Caco-2 (cell line): ENCODE data around the gene FASTK. TPM values are rescaled to one million over a fixed set of nuclear protein-coding genes. Genes with fewer than 3 reads are reported as not detected.

ENCODE experiments used
- BruUV-seq: library from RNA; stranded (reverse); fragments of 400-500 nt; replicated peaks from 2 replicates; lab custom pipeline; 2021; lab: Mats Ljungman, UMichigan
- CTCF ChIA-PET: fragments of 300-600 bp; sonication (Branson Sonifier 250); formaldehyde crosslinking; loops from one replicate; lab custom pipeline; 2022; ENCODE audit warnings: antibody characterized with exemption; lab: Charles Lee
- POLR2A ChIA-PET: fragments of 300-600 bp; sonication (Branson Sonifier 250); formaldehyde crosslinking; loops from one replicate; lab custom pipeline; 2022; ENCODE audit warnings: antibody characterized with exemption; lab: Charles Lee
- DNase-seq, 2 experiments: peaks; one replicate each; pipeline versions ENCODE4 v3.0.0 to v3.0.0-alpha.2; 2020 to 2022
- H3K27me3 ChIP-seq: replicated peaks from 2 replicates; pipeline ENCODE4 v1.6.0; 2011; ENCODE audit warnings: low read length; ENCODE audit not compliant: control insufficient read depth, insufficient read depth
- H3K36me3 ChIP-seq: 2 replicates; pipeline ENCODE4 v1.5.1; 2011; ENCODE audit warnings: low read length; ENCODE audit not compliant: control insufficient read depth, insufficient read depth
- H3K4me1 ChIP-seq: fragments of 250-450 bp; sonication (Bioruptor Pico); 2 replicates; pipeline ENCODE4 v1.5.1; 2020; ENCODE audit warnings: mild to moderate bottlenecking
- H3K4me3 ChIP-seq: 2 replicates; pipeline ENCODE4 v1.5.1; 2011; ENCODE audit warnings: low read depth, mild to moderate bottlenecking, control low read depth, low read length
- H3K9me3 ChIP-seq: fragments of 250-450 bp; sonication (Bioruptor Pico); 2 replicates; pipeline ENCODE4 v1.5.1; 2020; ENCODE audit warnings: mild to moderate bottlenecking, moderate library complexity
- H3K27ac Mint-ChIP-seq: one replicate; pipeline ENCODE4 v1.8.0; 2022; ENCODE audit warnings: mixed read lengths; ENCODE audit not compliant: unreplicated experiment
- H3K27me3 Mint-ChIP-seq: one replicate; pipeline ENCODE4 v1.8.0; 2022; ENCODE audit warnings: mixed read lengths; ENCODE audit not compliant: insufficient read depth, unreplicated experiment
- H3K36me3 Mint-ChIP-seq: one replicate; pipeline ENCODE4 v1.8.0; 2022; ENCODE audit warnings: mild to moderate bottlenecking, mixed read lengths; ENCODE audit not compliant: insufficient read depth, unreplicated experiment
- H3K4me1 Mint-ChIP-seq: one replicate; pipeline ENCODE4 v1.8.0; 2022; ENCODE audit warnings: low read depth, mixed read lengths; ENCODE audit not compliant: unreplicated experiment
- H3K4me3 Mint-ChIP-seq: one replicate; pipeline ENCODE4 v1.8.0; 2022; ENCODE audit warnings: mild to moderate bottlenecking, moderate library complexity, mixed read lengths; ENCODE audit not compliant: unreplicated experiment
- H3K9me3 Mint-ChIP-seq: one replicate; pipeline ENCODE4 v1.8.0; 2022; ENCODE audit warnings: mixed read lengths; ENCODE audit not compliant: unreplicated experiment
- CTCF ChIP-seq, 2 experiments: fragments of 200-600 bp in 1 of 2; IDR thresholded peaks; 1 replicate in 1 of 2; 2 replicates in 1 of 2; pipeline versions ENCODE4 v1.5.1 to v1.8.0; 2011 to 2022; ENCODE audit warnings: antibody characterized with exemption in 1 of 2, control low read depth in 1 of 2, inconsistent platforms in 1 of 2, low read depth in 1 of 2, low read length in 1 of 2, mild to moderate bottlenecking in 1 of 2, moderate library complexity in 1 of 2; ENCODE audit not compliant: insufficient read depth in 1 of 2, severe bottlenecking in 1 of 2, unreplicated experiment in 1 of 2
- intact Hi-C: fragments of 100-400 bp; cut with micrococcal nuclease; formaldehyde crosslinking; loops from one replicate; pipeline ENCODE4 v1.10.0; 2022; ENCODE audit not compliant: unreplicated experiment
- total RNA-seq: library from RNA; stranded (reverse); gene quantifications from 2 replicates; pipeline ENCODE4 v1.2.3, GENCODE V29; 2022

FASTK gene
- total RNA-seq, 1 experiment from 2014 or later: 114 TPM

GRCh38 chr7:151103973-151104372 lies 23.4 kb upstream of the FASTK start:
- no TSS peak for BruUV-seq
- CTCF ChIA-PET: interaction anchor here (0.6 kb wide), 1 partner anchor 118 kb away, joined by 4 read pairs; no protein-coding TSS in a partner anchor

GRCh38 chr7:151102991-151103390 lies 22.4 kb upstream of the FASTK start:
- H3K9me3 Mint-ChIP-seq: no peaks in the 10 kb centered on the region
- H3K27ac Mint-ChIP-seq: no peak overlapping the region
- no TSS peak for BruUV-seq
- no peak overlapping the region for H3K4me3 ChIP-seq
- H3K27me3 ChIP-seq: no peaks in the 10 kb centered on the region
- CTCF ChIA-PET: no interaction called here
- no peaks in the 10 kb centered on the region for H3K36me3 ChIP-seq
- DNase-seq: no peak
- H3K4me3 Mint-ChIP-seq: no peak overlapping the region
- H3K4me1 Mint-ChIP-seq: no peaks in the 10 kb centered on the region
- H3K9me3 ChIP-seq: no peaks in the 10 kb centered on the region
- H3K27me3 Mint-ChIP-seq: no peaks in the 10 kb centered on the region
- no peaks in the 10 kb centered on the region for H3K4me1 ChIP-seq
- no peak for TF ChIP-seq CTCF (IDR thresholded peaks at IDR 0.05; ENCODE audit: insufficient read depth in 1 of 2, low read depth in 1 of 2, low read length in 1 of 2, severe bottlenecking in 1 of 2, unreplicated experiment in 1 of 2)
- POLR2A ChIA-PET: no interaction called here
- no peaks in the 10 kb centered on the region for H3K36me3 Mint-ChIP-seq
- intact Hi-C loops: no loop called here

More at GRCh38 chr7:151103973-151104372, 23.4 kb upstream of the FASTK start:
- Mint-ChIP-seq H3K27ac (no peak overlapping the region), H3K4me3 (no peak overlapping the region), H3K4me1 (no peaks in the 10 kb centered on the region), H3K27me3 (no peaks in the 10 kb centered on the region), H3K9me3 (no peaks in the 10 kb centered on the region), H3K36me3 (no peaks in the 10 kb centered on the region)
- no peak overlapping the region for H3K4me3 ChIP-seq
- no peaks in the 10 kb centered on the region for H3K27me3 ChIP-seq
- no peaks in the 10 kb centered on the region for H3K4me1 ChIP-seq
- intact Hi-C loops: no loop called here
- DNase-seq: no peak
- POLR2A ChIA-PET: no interaction called here
- TF ChIP-seq CTCF (IDR thresholded peaks at IDR 0.05; ENCODE audit: insufficient read depth in 1 of 2, low read depth in 1 of 2, low read length in 1 of 2, severe bottlenecking in 1 of 2, unreplicated experiment in 1 of 2): no peak
- no peaks in the 10 kb centered on the region for H3K36me3 ChIP-seq
- H3K9me3 ChIP-seq: no peaks in the 10 kb centered on the region

GRCh38 chr7:151101621-151102396 lies 21.2 kb upstream of the FASTK start:
- no peaks in the 10 kb centered on the region for H3K9me3 ChIP-seq
- H3K4me1 ChIP-seq: no peaks in the 10 kb centered on the region
- no peak for DNase-seq
- H3K27ac Mint-ChIP-seq: no peak overlapping the region
- H3K4me1 Mint-ChIP-seq: no peaks in the 10 kb centered on the region
- BruUV-seq: no TSS peak
- H3K36me3 Mint-ChIP-seq: peaks cover 2% of the 10 kb centered on the region
- intact Hi-C loops: no loop called here
- no peaks in the 10 kb centered on the region for H3K36me3 ChIP-seq
- H3K27me3 Mint-ChIP-seq: no peaks in the 10 kb centered on the region
- H3K9me3 Mint-ChIP-seq: no peaks in the 10 kb centered on the region
- no peaks in the 10 kb centered on the region for H3K27me3 ChIP-seq
- ChIA-PET POLR2A (no interaction called here), CTCF (no interaction called here)
- H3K4me3 Mint-ChIP-seq: no peak overlapping the region
- TF ChIP-seq CTCF (IDR thresholded peaks at IDR 0.05; ENCODE audit: insufficient read depth in 1 of 2, low read depth in 1 of 2, low read length in 1 of 2, severe bottlenecking in 1 of 2, unreplicated experiment in 1 of 2): no peak
- H3K4me3 ChIP-seq: no peak overlapping the region
